SKM-1 treated with dmso at 0.1 percent for 144 hours (cell line): ENCODE measurements around the gene PRELID1.
A peak's percentile ranks its signal among the peaks of the same experiment; 100 is the strongest.
"Not testable (repeated sequence)": the region's sequence is repeated elsewhere in the genome, so short reads cannot be mapped to it uniquely, and the experiment has no call there.

Source experiments
- DNase-seq: peaks from one replicate; lab custom pipeline; 2025; ENCODE audit not compliant: unreplicated experiment; lab: John Stamatoyannopoulos, UW

The PRELID1 gene

GRCh38 chr5:177299697-177300096 is 3.9 kb upstream of the PRELID1 start:
- DNase-seq = no peak

- peak; percentile 95 for DNase-seq
Observed at GRCh38 chr5:177300236-177300880, 3.2 kb upstream of the PRELID1 start.

GRCh38 chr5:177300951-177301350 is 2.6 kb upstream of the PRELID1 start:
- DNase-seq = no peak

GRCh38 chr5:177301503-177302165 is 2.0 kb upstream of the PRELID1 start:
- DNase-seq = no peak

GRCh38 chr5:177302354-177303110 is 1.1 kb upstream of the PRELID1 start:
- DNase-seq = no peak

GRCh38 chr5:177303925-177304391 is 359 bp downstream of the PRELID1 start:
- DNase-seq = no peak

GRCh38 chr5:177304392-177305119 is 957 bp downstream of the PRELID1 start:
- no peak for DNase-seq

GRCh38 chr5:177306103-177306640 is 2.6 kb downstream of the PRELID1 start:
- DNase-seq = not testable (repeated sequence)

- peak; percentile 98 for DNase-seq
Observed at GRCh38 chr5:177306674-177307543, 3.3 kb downstream of the PRELID1 start.

GRCh38 chr5:177307544-177308363 is 4.2 kb downstream of the PRELID1 start:
- no peak for DNase-seq

GRCh38 chr5:177308740-177309139 is 5.1 kb downstream of the PRELID1 start:
- DNase-seq = no peak

- peak; percentile 48 for DNase-seq
Observed at GRCh38 chr5:177309351-177310191, 6.0 kb downstream of the PRELID1 start.

GRCh38 chr5:177310332-177310731 is 6.7 kb downstream of the PRELID1 start:
- no peak for DNase-seq

- DNase-seq = peak; percentile 67
Observed at GRCh38 chr5:177310757-177311391, 7.3 kb downstream of the PRELID1 start.

GRCh38 chr5:177311392-177311722 is 7.8 kb downstream of the PRELID1 start:
- no peak for DNase-seq

GRCh38 chr5:177311723-177312648 is 8.4 kb downstream of the PRELID1 start, which contains the start of gene MXD3:
TSS of gene MXD3 (minus strand) at chr5:177311898. CDS start at chr5:177311830, 68 bp downstream.
- DNase-seq = peak; percentile 96
